NAMALWA (cell line): ENCODE measurements around the gene KLHL41.
"Not testable (repeated sequence)": the region's sequence is repeated elsewhere in the genome, so short reads cannot be mapped to it uniquely, and the experiment has no call there.

Experiments
- DNase-seq: peaks from one replicate; pipeline ENCODE4 v3.0.0-alpha.2; 2015; ENCODE audit warnings: low spot score

Gene KLHL41

GRCh38 chr2:169509955-169510354, 453 bp downstream of the KLHL41 start:
- no peak for DNase-seq

GRCh38 chr2:169510496-169510895, 994 bp downstream of the KLHL41 start:
- no peak for DNase-seq

- no peak for DNase-seq
These were observed 2.3 kb downstream of the KLHL41 start for GRCh38 chr2:169511818-169512217.

- DNase-seq, result no peak
These were observed 3.0 kb downstream of the KLHL41 start for GRCh38 chr2:169512525-169512924.

GRCh38 chr2:169513094-169513493, 3.6 kb downstream of the KLHL41 start:
- DNase-seq, result no peak

GRCh38 chr2:169513926-169514325, 4.4 kb downstream of the KLHL41 start:
- no peak for DNase-seq

- DNase-seq, result not testable (repeated sequence)
These were observed 5.3 kb downstream of the KLHL41 start for GRCh38 chr2:169514758-169515157.

GRCh38 chr2:169516488-169516995, 7.0 kb downstream of the KLHL41 start:
- DNase-seq, result not testable (repeated sequence)

- no peak for DNase-seq
These were observed 11.4 kb downstream of the KLHL41 start for GRCh38 chr2:169520896-169521295.

GRCh38 chr2:169523681-169524080, 14.2 kb downstream of the KLHL41 start:
- DNase-seq, result no peak

GRCh38 chr2:169525434-169525833, 15.9 kb downstream of the KLHL41 start:
- no peak for DNase-seq

- no peak for DNase-seq
These were observed 16.9 kb downstream of the KLHL41 start for GRCh38 chr2:169526451-169526850.

GRCh38 chr2:169528271-169528701, 18.8 kb downstream of the KLHL41 start:
- DNase-seq, result peak; percentile 84

GRCh38 chr2:169539460-169539859, 30.0 kb downstream of the KLHL41 start:
- not testable (repeated sequence) for DNase-seq

- DNase-seq, result no peak
These were observed 30.6 kb downstream of the KLHL41 start for GRCh38 chr2:169540146-169540545.

GRCh38 chr2:169542433-169542832, 32.9 kb downstream of the KLHL41 start:
- DNase-seq, result no peak

- DNase-seq, result no peak
These were observed 37.3 kb downstream of the KLHL41 start for GRCh38 chr2:169546756-169547155.

- DNase-seq, result no peak
These were observed 51.9 kb downstream of the KLHL41 start for GRCh38 chr2:169561364-169561763.

- not testable (repeated sequence) for DNase-seq
These were observed 52.6 kb downstream of the KLHL41 start for GRCh38 chr2:169562084-169562483.

- DNase-seq, result no peak
These were observed 53.0 kb downstream of the KLHL41 start for GRCh38 chr2:169562519-169562918.

- no peak for DNase-seq
These were observed 56.2 kb downstream of the KLHL41 start for GRCh38 chr2:169565686-169566085.

GRCh38 chr2:169569948-169570347, 60.4 kb downstream of the KLHL41 start:
- no peak for DNase-seq

GRCh38 chr2:169570752-169571151, 61.2 kb downstream of the KLHL41 start:
- DNase-seq, result not testable (repeated sequence)

GRCh38 chr2:169571571-169571970, 62.1 kb downstream of the KLHL41 start:
- no peak for DNase-seq

- no peak for DNase-seq
These were observed 62.7 kb downstream of the KLHL41 start for GRCh38 chr2:169572189-169572588.
